GM21447 (cell line): Measurements from ENCODE around the gene YPEL3.
"Not testable (repeated sequence)": the region's sequence is repeated elsewhere in the genome, so short reads cannot be mapped to it uniquely, and the experiment has no call there.

Experiments
- ATAC-seq: cut with Tn5 transposase; IDR thresholded peaks from one replicate; pipeline ENCODE4 v1.9.1; 2021; ENCODE audit not compliant: unreplicated experiment

The YPEL3 gene

GRCh38 chr16:30096105-30096861 is at the start of gene YPEL3:
Gene YPEL3 (minus strand): TSS chr16:30096213. CDS start chr16:30095482, 731 bp downstream.
- ATAC-seq, result no peak

- ATAC-seq, result no peak
Measured at GRCh38 chr16:30145657-30146056, 49.6 kb upstream of the YPEL3 start.

- no peak for ATAC-seq
Measured at GRCh38 chr16:30144917-30145316, 48.9 kb upstream of the YPEL3 start.

GRCh38 chr16:30144017-30144416 is 48.0 kb upstream of the YPEL3 start:
- no peak for ATAC-seq

GRCh38 chr16:30143347-30143702 is 47.3 kb upstream of the YPEL3 start:
- no peak for ATAC-seq

GRCh38 chr16:30142672-30143346 is 46.8 kb upstream of the YPEL3 start:
- ATAC-seq, result no peak

GRCh38 chr16:30141750-30142149 is 45.7 kb upstream of the YPEL3 start:
- no peak for ATAC-seq

- ATAC-seq, result no peak
Measured at GRCh38 chr16:30139583-30140481, 43.8 kb upstream of the YPEL3 start.

- no peak for ATAC-seq
Measured at GRCh38 chr16:30137897-30138296, 41.9 kb upstream of the YPEL3 start.

GRCh38 chr16:30136971-30137605 is 41.1 kb upstream of the YPEL3 start:
- ATAC-seq, result no peak

GRCh38 chr16:30132591-30132990 is 36.6 kb upstream of the YPEL3 start:
- ATAC-seq, result no peak

GRCh38 chr16:30131869-30132475 is 36.0 kb upstream of the YPEL3 start:
- no peak for ATAC-seq

GRCh38 chr16:30127993-30128392 is 32.0 kb upstream of the YPEL3 start:
- no peak for ATAC-seq

- not testable (repeated sequence) for ATAC-seq
Measured at GRCh38 chr16:30125690-30126089, 29.7 kb upstream of the YPEL3 start.

GRCh38 chr16:30124985-30125379 is 29.0 kb upstream of the YPEL3 start:
- ATAC-seq, result no peak

- ATAC-seq, result no peak
Measured at GRCh38 chr16:30122604-30123160, 26.7 kb upstream of the YPEL3 start.

GRCh38 chr16:30121741-30122571 is 25.9 kb upstream of the YPEL3 start:
- no peak for ATAC-seq

- no peak for ATAC-seq
Measured at GRCh38 chr16:30120340-30121105, 24.5 kb upstream of the YPEL3 start.

GRCh38 chr16:30119428-30119827 is 23.4 kb upstream of the YPEL3 start:
- ATAC-seq, result no peak
